GM19025 (cell line): Measurements from ENCODE around the gene KIF21B.
"Not testable (repeated sequence)": the region's sequence is repeated elsewhere in the genome, so short reads cannot be mapped to it uniquely, and the experiment has no call there.

ENCODE experiments used
- ATAC-seq: cut with Tn5 transposase; IDR thresholded peaks from one replicate; pipeline ENCODE4 v1.9.1; 2021; ENCODE audit warnings: mild to moderate bottlenecking, low read depth, moderate library complexity; ENCODE audit not compliant: unreplicated experiment

The KIF21B gene

GRCh38 chr1:200960236-200960947, 63.1 kb downstream of the KIF21B start:
- no peak for ATAC-seq

GRCh38 chr1:200959411-200959921, 64.0 kb downstream of the KIF21B start:
- no peak for ATAC-seq

GRCh38 chr1:200958597-200958996, 64.9 kb downstream of the KIF21B start:
- no peak for ATAC-seq

GRCh38 chr1:200954434-200954833, 69.1 kb downstream of the KIF21B start:
- no peak for ATAC-seq

GRCh38 chr1:200951016-200951415, 72.5 kb downstream of the KIF21B start:
- no peak for ATAC-seq

GRCh38 chr1:200949626-200950025, 73.9 kb downstream of the KIF21B start:
- no peak for ATAC-seq

GRCh38 chr1:200947059-200947566, 76.4 kb downstream of the KIF21B start:
- no peak for ATAC-seq

- no peak for ATAC-seq
These were observed 78.4 kb downstream of the KIF21B start for GRCh38 chr1:200945111-200945510.

- no peak for ATAC-seq
These were observed 84.6 kb downstream of the KIF21B start for GRCh38 chr1:200938955-200939354.

- not testable (repeated sequence) for ATAC-seq
These were observed 88.1 kb downstream of the KIF21B start for GRCh38 chr1:200935286-200935962.

- no peak for ATAC-seq
These were observed 88.8 kb downstream of the KIF21B start for GRCh38 chr1:200934676-200935245.

GRCh38 chr1:200931776-200932175, 91.7 kb downstream of the KIF21B start:
- ATAC-seq = no peak

- ATAC-seq = not testable (repeated sequence)
These were observed 93.2 kb downstream of the KIF21B start for GRCh38 chr1:200930285-200930684.

GRCh38 chr1:200929530-200930278, 93.8 kb downstream of the KIF21B start:
- no peak for ATAC-seq

GRCh38 chr1:200925831-200926230, 97.7 kb downstream of the KIF21B start:
- no peak for ATAC-seq

GRCh38 chr1:200923601-200924000, 99.9 kb downstream of the KIF21B start:
- ATAC-seq = no peak

- ATAC-seq = no peak
These were observed 101.1 kb downstream of the KIF21B start for GRCh38 chr1:200922406-200922805.

GRCh38 chr1:200921571-200922110, 101.9 kb downstream of the KIF21B start:
- ATAC-seq = no peak
